AML-193 (cell line): ENCODE measurements around the gene ECM2.

Experiments
- DNase-seq, 2 experiments: peaks; one replicate each; lab custom pipeline; 2025; lab: John Stamatoyannopoulos, UW

Gene ECM2

DNA sequence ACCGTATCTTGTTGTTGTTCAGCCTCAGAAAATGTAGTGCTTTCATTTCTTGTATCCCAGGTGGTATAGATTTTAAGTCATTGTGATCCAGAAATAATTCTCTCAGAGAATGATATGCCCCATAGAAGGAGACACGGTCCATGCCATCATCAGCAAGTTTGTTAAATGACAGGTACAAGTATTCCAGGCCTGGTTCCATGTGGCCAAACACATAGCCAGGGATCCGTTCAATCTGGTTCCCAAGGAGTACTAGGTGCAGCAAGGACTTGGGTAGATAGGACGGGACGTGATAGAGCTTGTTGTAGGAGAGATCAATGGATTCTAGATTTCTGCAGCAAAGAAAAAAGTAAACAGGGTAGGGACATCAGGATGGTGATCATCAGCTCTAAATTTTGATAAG lies 35.1 kb downstream of the ECM2 start:
- no peak for DNase-seq

DNA sequence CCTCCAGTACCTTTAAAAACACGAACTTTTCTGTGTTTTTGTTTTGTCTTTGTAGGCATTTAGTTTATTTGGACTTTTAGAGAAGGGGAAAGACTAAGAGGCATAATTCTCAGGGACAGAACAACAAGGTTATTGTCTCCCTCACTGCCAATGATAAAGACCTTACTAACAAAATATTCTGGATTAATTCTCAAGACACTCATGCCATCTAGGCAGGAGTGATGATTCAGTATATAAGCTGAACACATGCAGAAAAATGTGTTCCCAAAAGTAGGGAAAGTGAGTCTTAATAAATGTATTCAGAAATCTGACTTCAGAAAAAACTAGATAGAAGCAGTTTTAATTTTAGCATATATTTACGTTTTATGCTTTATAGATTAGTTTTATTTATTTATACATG lies 36.1 kb downstream of the ECM2 start:
- DNase-seq, result no peak

- DNase-seq, result no peak
Observed at GRCh38 chr9:92496396-92497176, 39.2 kb downstream of the ECM2 start.

DNA sequence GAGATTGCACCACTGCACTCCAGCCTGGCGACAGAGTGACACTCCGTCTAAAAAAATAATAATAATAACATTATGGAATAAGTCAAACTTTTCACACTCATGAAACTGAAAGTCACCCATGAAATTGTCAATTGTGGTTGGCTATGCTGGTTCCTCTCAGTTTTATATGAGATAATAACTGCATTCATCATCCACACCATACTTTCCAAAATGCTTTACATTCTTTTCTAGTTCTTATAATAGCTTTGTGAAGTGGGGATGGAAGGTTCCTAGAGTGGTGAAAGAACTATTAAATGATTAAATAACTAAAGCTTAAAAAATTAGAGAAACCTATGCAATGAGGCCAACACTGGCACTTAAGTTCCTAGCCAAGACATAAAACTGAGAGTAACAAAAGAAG lies 40.9 kb downstream of the ECM2 start:
- DNase-seq, result no peak

GRCh38 chr9:92493749-92494387 lies 41.9 kb downstream of the ECM2 start:
- DNase-seq, result no peak

GRCh38 chr9:92492781-92493401 lies 42.9 kb downstream of the ECM2 start:
- no peak for DNase-seq

GRCh38 chr9:92488681-92489550 lies 46.9 kb downstream of the ECM2 start:
- no peak for DNase-seq

GRCh38 chr9:92486371-92486770 lies 49.4 kb downstream of the ECM2 start:
- peak; percentile 12 to 22 for DNase-seq

DNA sequence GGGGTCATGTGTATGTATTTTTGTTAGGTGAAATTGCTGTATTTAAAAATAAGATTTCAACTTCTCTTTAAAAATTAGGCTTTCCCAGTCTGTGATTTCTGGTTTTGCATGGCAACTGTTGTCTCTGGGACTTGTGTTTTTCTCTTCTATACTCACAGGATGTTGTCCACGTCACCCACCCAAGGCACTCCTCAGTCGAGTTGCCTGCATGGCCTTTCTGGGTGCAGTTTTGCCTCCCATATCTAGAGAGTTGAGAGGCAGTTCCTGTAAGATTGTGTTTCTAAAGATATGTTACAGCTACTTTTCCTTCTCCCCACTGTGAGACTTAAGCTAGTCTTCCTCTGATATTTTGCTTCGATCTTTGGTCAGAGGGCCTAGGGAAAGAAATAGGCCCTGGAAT lies 51.2 kb downstream of the ECM2 start:
- DNase-seq, result no peak

DNA sequence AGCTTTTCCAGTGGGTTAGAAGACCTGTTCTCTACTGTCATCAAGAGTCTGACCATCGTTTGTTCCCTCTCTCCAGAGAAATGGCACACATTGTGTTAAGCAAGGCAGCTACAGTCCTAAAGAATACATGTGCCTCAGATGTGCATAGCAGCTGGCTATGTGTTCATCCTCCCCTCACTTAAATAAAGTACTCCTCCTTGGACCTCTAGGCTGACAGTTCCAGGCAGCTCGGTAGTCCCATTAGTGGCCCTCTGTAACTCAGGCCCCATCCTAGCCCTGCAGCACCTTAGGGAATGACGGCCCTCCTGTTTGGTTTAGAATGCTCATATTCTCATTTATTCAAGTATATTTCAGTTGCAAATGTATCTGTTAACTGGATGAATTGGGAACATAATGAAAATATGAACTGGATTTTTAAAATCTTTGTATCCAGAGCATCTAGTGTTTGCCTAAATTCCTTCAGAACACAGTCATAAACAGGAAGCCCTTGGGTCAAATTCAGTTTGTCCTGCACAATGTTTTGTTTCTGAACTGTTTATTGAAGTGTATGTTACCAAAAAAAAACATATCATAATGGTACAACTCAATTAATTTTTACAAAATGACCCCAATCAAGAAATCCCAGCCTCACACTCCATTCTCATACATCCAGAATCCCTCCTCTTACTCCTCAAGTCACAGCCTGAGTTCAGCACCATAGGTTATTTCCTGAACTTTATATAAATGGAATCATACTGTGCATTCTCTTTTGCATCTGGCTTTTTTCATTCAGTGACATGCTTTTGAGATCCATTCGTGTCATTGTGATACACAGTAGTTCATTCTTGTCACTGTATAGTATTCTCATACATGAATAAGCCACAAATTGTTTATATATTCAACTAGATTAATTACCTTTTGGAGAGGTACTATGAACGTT lies 51.9 kb downstream of the ECM2 start:
- DNase-seq, result no peak

GRCh38 chr9:92482805-92483204 lies 53.0 kb downstream of the ECM2 start:
- no peak for DNase-seq

DNA sequence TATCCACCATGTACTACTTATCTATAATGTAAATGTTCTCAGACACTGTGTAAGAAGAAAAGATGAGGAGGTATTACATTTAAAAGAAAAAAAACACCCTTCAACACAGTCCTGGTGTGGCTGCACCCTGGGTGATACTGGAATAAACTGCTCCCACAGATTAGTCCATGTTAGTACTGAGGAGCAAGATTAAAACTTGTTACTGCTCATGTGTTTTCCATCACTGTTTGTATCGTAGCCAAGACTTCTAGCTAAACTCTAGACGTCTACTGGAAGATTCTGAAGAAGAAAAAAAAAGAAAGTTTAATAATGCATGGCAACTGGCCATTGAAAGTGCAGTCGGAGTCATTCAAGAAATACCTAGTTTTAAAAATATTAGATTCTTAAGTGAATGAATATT lies 53.5 kb downstream of the ECM2 start, which contains the start of gene ASPN:
ASPN (minus strand) TSS at position 178 of the 400 bp plus-strand sequence.
- no peak for DNase-seq

GRCh38 chr9:92480986-92481633 lies 54.7 kb downstream of the ECM2 start:
- DNase-seq, result no peak

DNA sequence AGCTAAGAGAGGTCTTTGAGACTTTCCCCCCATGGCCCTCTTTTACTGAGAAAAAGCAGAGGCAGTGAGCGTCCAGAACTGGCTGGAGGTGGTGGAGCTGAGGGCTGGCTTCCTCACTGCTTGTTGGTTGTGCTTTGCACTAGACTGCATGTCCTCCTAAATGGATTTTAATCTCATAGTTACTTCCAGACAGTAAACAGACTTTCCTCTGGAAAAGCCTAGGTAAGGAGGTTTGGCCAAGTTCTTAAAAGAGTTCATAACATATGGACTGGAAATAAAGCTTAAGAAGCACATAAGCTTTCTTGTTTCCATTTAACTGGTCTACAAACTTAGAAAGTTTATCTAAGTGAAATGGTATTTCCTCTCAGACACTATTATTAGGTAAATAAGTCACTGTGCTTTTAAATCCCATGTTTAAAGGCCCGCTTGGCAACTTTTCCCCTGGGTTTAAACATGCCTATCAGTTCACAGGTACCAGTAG lies 55.5 kb downstream of the ECM2 start:
- DNase-seq, result no peak

- no peak for DNase-seq
Observed at GRCh38 chr9:92479346-92479745, 56.4 kb downstream of the ECM2 start.

GRCh38 chr9:92478783-92479182 lies 57.0 kb downstream of the ECM2 start:
- no peak for DNase-seq

- DNase-seq, result no peak
Observed at GRCh38 chr9:92476962-92477361, 58.8 kb downstream of the ECM2 start.

DNA sequence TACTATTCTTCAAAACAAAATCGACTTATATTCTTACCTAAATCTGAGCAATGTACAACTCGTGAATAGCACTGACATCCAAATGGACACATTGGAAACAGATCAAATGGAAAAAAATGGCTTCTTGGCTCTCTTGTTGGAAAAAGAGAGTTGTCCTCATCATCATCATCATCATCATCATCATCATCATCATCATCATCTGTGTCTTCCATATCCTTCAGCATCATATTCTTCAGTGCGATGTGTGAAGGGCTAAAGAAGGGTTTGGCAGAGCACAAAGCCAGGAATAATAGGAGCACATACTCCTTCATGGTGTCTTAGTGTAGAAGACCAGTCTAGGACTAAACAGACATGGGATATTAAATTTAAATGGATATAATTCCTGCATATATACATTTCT lies 61.2 kb downstream of the ECM2 start:
- no peak for DNase-seq

DNA sequence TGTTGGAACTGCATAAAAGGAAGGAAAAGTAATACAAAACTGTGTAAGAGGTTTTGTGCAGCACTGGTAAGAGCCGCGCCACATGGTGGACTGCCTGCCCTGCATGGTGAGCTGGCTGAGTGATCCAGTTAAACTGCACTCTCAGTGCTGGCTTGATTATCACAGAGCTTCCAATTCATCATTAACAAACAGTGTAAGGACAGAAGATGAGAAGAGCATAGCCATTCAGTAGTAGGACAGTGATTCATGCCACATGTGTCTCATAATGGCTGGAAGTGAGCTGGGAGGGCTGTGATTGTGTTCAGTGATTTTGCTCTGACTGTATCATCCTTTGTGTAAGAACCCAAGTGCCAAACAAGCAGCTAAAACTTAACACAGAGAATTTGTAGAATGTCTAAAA lies 67.6 kb downstream of the ECM2 start:
- no peak for DNase-seq

- DNase-seq, result no peak
Observed at GRCh38 chr9:92467511-92467910, 68.3 kb downstream of the ECM2 start.
